HepG2 (cell line): ENCODE results near the gene LEFTY2. TPM values are rescaled to one million over a fixed set of nuclear protein-coding genes. Genes with fewer than 3 reads are reported as not detected.

Source experiments
- ARID2 ChIP-seq: sonication (generic); formaldehyde crosslinking; IDR thresholded peaks from 2 replicates; pipeline ENCODE4 v1.8.1; 2022; ENCODE audit warnings: mild to moderate bottlenecking, missing genetic modification reagents, borderline replicate concordance
- FOXA3 ChIP-seq: IDR thresholded peaks from 2 replicates; pipeline ENCODE4 v1.6.1; 2016; ENCODE audit warnings: missing genetic modification reagents, missing compliant biosample characterization
- FOXO1 ChIP-seq: sonication (generic); formaldehyde crosslinking; IDR thresholded peaks from 2 replicates; pipeline ENCODE4 v1.4.0; 2020; ENCODE audit warnings: missing genetic modification reagents
- FOXP1 ChIP-seq, 2 experiments: fragments of 450-650 bp in 1 of 2; IDR thresholded peaks; 2 replicates each; pipeline ENCODE4 v1.6.1; 2017 to 2018; ENCODE audit warnings: antibody characterized with exemption in 1 of 2
- GATAD1 ChIP-seq: IDR thresholded peaks from 2 replicates; pipeline ENCODE4 v1.6.1; 2016; ENCODE audit warnings: missing genetic modification reagents, missing compliant biosample characterization
- HMG20B ChIP-seq: conservative IDR thresholded peaks from 2 replicates; pipeline ENCODE4 v1.6.1; 2016; ENCODE audit warnings: missing genetic modification reagents, missing compliant biosample characterization
- IKZF1 ChIP-seq: fragments of 450-650 bp; IDR thresholded peaks from 2 replicates; pipeline ENCODE4 v1.7.1; 2016
- NR2F6 ChIP-seq, 2 experiments: IDR thresholded peaks; 2 replicates each; pipeline ENCODE4 v1.6.1; 2016; ENCODE audit warnings: antibody characterized with exemption in 1 of 2, mild to moderate bottlenecking in 1 of 2
- REXO4 ChIP-seq: sonication (generic); formaldehyde crosslinking; IDR thresholded peaks from 2 replicates; pipeline ENCODE4 v1.8.0; 2022; ENCODE audit warnings: missing genetic modification reagents, mild to moderate bottlenecking, borderline replicate concordance
- RFX3 ChIP-seq: IDR thresholded peaks from 2 replicates; pipeline ENCODE4 v1.6.1; 2016; ENCODE audit warnings: missing biosample characterization, missing genetic modification reagents
- RFXAP ChIP-seq: sonication (generic); formaldehyde crosslinking; IDR thresholded peaks from 2 replicates; pipeline ENCODE4 v1.4.0; 2020; ENCODE audit warnings: missing genetic modification reagents, borderline replicate concordance
- RXRA ChIP-seq: sonication (generic); formaldehyde crosslinking; IDR thresholded peaks from 2 replicates; pipeline ENCODE4 v1.5.1; 2020; ENCODE audit warnings: missing genetic modification reagents
- U2AF2 ChIP-seq: fragments of 200-400 bp; formaldehyde crosslinking; IDR thresholded peaks from 2 replicates; pipeline ENCODE4 v1.6.1; 2017; ENCODE audit warnings: low read depth, mild to moderate bottlenecking, low read length
- ZFY ChIP-seq: sonication (generic); formaldehyde crosslinking; IDR thresholded peaks from 2 replicates; pipeline ENCODE4 v1.4.0; 2020; ENCODE audit warnings: missing genetic modification reagents
- ZNF660 ChIP-seq: sonication (generic); formaldehyde crosslinking; IDR thresholded peaks from 2 replicates; pipeline ENCODE4 v1.5.1; 2020; ENCODE audit warnings: mild to moderate bottlenecking, low read depth, missing genetic modification reagents, borderline replicate concordance
- polyA plus RNA-seq, 8 experiments: library from polyadenylated mRNA; depleted of rRNA in 3 of 8; stranded (reverse) in 7 of 8; unstranded in 1 of 8; fragments of >200 nt; fragmentation: Illumina TruSeq in 4 of 8; extraction: Trizol in 4 of 8; gene quantifications; 2 replicates each; pipeline versions ENCODE4 v1.2.1 to v1.2.3, GENCODE V29; 2011 to 2016; ENCODE audit warnings: low read depth in 4 of 8, missing spikeins in 1 of 8, mixed read lengths in 1 of 8; ENCODE audit not compliant: insufficient read depth in 1 of 8
- total RNA-seq, 5 experiments: library from RNA; depleted of rRNA; stranded (reverse); fragments of >200 nt; fragmentation: Illumina TruSeq; extraction: Trizol; gene quantifications; 2 replicates each; pipeline ENCODE4 v1.2.3, GENCODE V29; 2016; ENCODE audit warnings: low read depth in 1 of 5
- TF ChIP-seq, protein P1 (sequence below): sonication (generic); formaldehyde crosslinking; IDR thresholded peaks from 2 replicates; pipeline ENCODE4 v1.4.0; 2020; ENCODE audit warnings: missing genetic modification reagents
- TF ChIP-seq, protein P2 (sequence below): IDR thresholded peaks from 2 replicates; pipeline ENCODE4 v1.6.1; 2012; ENCODE audit warnings: low read depth, low read length, improper control_type of control experiment
- TF ChIP-seq, protein P3 (sequence below): sonication (generic); formaldehyde crosslinking; IDR thresholded peaks from 2 replicates; pipeline ENCODE4 v1.5.1; 2020; ENCODE audit warnings: mild to moderate bottlenecking, missing genetic modification reagents, moderate library complexity
- TF ChIP-seq, protein P4 (sequence below): sonication (generic); formaldehyde crosslinking; IDR thresholded peaks from 2 replicates; pipeline ENCODE4 v1.4.0; 2020; ENCODE audit warnings: missing genetic modification reagents
- TF ChIP-seq, protein P5 (sequence below): sonication (generic); formaldehyde crosslinking; IDR thresholded peaks from 2 replicates; pipeline ENCODE4 v1.5.0; 2020; ENCODE audit warnings: missing genetic modification reagents

Gene LEFTY2
- total and polyA plus RNA-seq, 2 of the 13 experiments (the other 11 are each of a cell fraction or from before 2014, with no cell fraction given): 0.13 to 0.33 TPM

DNA sequence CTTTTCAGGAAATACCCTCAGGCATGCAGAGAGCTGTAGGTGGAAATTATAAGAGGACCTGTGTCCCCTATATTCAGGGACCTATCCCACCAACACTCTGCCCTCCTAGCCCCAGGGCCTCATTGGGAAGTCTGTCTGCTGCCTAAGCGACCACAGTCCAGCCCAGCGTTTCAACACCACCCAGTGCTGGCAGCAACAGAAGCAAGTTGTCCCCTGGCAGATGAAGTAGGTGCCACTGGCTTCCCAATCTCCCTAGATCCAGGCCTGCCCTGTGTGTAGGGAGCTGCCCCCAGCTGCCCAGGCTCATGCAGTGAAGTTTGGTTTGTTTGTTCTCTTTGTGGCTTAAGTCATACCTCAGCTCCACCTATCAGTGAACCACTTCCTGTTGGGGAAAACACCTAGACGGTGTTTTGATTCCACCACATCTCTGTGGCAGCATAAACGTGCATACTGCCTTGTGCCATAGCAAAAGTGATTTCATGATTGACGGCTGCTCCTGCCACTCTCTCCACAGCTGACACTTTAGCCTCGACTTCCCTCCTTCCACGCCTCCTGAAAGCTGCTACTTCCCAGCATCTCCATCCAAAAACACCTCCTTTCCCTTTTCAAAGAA is 44.0 kb downstream of the LEFTY2 start (continued):
- TF ChIP-seq, protein P1, sequence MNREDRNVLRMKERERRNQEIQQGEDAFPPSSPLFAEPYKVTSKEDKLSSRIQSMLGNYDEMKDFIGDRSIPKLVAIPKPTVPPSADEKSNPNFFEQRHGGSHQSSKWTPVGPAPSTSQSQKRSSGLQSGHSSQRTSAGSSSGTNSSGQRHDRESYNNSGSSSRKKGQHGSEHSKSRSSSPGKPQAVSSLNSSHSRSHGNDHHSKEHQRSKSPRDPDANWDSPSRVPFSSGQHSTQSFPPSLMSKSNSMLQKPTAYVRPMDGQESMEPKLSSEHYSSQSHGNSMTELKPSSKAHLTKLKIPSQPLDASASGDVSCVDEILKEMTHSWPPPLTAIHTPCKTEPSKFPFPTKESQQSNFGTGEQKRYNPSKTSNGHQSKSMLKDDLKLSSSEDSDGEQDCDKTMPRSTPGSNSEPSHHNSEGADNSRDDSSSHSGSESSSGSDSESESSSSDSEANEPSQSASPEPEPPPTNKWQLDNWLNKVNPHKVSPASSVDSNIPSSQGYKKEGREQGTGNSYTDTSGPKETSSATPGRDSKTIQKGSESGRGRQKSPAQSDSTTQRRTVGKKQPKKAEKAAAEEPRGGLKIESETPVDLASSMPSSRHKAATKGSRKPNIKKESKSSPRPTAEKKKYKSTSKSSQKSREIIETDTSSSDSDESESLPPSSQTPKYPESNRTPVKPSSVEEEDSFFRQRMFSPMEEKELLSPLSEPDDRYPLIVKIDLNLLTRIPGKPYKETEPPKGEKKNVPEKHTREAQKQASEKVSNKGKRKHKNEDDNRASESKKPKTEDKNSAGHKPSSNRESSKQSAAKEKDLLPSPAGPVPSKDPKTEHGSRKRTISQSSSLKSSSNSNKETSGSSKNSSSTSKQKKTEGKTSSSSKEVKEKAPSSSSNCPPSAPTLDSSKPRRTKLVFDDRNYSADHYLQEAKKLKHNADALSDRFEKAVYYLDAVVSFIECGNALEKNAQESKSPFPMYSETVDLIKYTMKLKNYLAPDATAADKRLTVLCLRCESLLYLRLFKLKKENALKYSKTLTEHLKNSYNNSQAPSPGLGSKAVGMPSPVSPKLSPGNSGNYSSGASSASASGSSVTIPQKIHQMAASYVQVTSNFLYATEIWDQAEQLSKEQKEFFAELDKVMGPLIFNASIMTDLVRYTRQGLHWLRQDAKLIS: no peak
- TF ChIP-seq REXO4 (CRISPR knock-in tag) (no peak), RXRA (CRISPR knock-in tag) (no peak), ZNF660 (no peak), ZFY (CRISPR knock-in tag) (0 out of 2 replicates have a peak, but pooled peaks have one; percentile 32), NR2F6 (IDR thresholded peaks at IDR 0.05) (no peak), NR2F6 (CRISPR knock-in tag; IDR thresholded peaks at IDR 0.05) (0 out of 2 replicates have a peak, but pooled peaks have one; percentile 9), HMG20B (CRISPR knock-in tag) (no peak), U2AF2 (no peak), ARID2 (CRISPR knock-in tag) (no peak), RFXAP (no peak), FOXP1 (IDR thresholded peaks at IDR 0.05) (no peak), FOXP1 (CRISPR knock-in tag; IDR thresholded peaks at IDR 0.05) (peak; percentile 38; the same call in 1 of the 2 replicates), IKZF1 (no peak), FOXA3 (CRISPR knock-in tag) (peak; percentile 8; the same call in 1 of the 2 replicates), RFX3 (CRISPR knock-in tag) (no peak), FOXO1 (CRISPR knock-in tag) (peak; percentile 67; the same call in 1 of the 2 replicates), GATAD1 (CRISPR knock-in tag) (no peak)
- TF ChIP-seq, protein P2, sequence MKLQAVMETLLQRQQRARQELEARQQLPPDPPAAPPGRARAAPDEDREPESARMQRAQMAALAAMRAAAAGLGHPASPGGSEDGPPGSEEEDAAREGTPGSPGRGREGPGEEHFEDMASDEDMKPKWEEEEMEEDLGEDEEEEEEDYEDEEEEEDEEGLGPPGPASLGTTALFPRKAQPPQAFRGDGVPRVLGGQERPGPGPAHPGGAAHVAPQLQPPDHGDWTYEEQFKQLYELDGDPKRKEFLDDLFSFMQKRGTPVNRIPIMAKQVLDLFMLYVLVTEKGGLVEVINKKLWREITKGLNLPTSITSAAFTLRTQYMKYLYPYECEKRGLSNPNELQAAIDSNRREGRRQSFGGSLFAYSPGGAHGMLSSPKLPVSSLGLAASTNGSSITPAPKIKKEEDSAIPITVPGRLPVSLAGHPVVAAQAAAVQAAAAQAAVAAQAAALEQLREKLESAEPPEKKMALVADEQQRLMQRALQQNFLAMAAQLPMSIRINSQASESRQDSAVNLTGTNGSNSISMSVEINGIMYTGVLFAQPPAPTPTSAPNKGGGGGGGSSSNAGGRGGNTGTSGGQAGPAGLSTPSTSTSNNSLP: no peak
- TF ChIP-seq, protein P3, sequence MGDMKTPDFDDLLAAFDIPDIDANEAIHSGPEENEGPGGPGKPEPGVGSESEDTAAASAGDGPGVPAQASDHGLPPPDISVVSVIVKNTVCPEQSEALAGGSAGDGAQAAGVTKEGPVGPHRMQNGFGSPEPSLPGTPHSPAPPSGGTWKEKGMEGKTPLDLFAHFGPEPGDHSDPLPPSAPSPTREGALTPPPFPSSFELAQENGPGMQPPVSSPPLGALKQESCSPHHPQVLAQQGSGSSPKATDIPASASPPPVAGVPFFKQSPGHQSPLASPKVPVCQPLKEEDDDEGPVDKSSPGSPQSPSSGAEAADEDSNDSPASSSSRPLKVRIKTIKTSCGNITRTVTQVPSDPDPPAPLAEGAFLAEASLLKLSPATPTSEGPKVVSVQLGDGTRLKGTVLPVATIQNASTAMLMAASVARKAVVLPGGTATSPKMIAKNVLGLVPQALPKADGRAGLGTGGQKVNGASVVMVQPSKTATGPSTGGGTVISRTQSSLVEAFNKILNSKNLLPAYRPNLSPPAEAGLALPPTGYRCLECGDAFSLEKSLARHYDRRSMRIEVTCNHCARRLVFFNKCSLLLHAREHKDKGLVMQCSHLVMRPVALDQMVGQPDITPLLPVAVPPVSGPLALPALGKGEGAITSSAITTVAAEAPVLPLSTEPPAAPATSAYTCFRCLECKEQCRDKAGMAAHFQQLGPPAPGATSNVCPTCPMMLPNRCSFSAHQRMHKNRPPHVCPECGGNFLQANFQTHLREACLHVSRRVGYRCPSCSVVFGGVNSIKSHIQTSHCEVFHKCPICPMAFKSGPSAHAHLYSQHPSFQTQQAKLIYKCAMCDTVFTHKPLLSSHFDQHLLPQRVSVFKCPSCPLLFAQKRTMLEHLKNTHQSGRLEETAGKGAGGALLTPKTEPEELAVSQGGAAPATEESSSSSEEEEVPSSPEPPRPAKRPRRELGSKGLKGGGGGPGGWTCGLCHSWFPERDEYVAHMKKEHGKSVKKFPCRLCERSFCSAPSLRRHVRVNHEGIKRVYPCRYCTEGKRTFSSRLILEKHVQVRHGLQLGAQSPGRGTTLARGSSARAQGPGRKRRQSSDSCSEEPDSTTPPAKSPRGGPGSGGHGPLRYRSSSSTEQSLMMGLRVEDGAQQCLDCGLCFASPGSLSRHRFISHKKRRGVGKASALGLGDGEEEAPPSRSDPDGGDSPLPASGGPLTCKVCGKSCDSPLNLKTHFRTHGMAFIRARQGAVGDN (CRISPR knock-in tag): peak; percentile 58
- TF ChIP-seq, protein P4, sequence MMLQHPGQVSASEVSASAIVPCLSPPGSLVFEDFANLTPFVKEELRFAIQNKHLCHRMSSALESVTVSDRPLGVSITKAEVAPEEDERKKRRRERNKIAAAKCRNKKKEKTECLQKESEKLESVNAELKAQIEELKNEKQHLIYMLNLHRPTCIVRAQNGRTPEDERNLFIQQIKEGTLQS (CRISPR knock-in tag): no peak
- TF ChIP-seq, protein P5, sequence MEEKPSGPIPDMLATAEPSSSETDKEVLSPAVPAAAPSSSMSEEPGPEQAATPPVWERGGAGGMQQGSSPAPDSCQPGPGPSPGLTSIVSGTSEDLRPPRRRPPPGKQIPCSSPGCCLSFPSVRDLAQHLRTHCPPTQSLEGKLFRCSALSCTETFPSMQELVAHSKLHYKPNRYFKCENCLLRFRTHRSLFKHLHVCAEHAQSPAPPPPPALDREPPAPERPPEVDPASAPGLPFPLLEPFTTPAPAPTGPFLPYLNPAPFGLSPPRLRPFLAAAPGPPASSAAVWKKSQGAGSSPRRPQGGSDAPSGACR: no peak
